GM21447 (cell line): ENCODE data around the gene NFX1.

Experiments used
- ATAC-seq: cut with Tn5 transposase; IDR thresholded peaks from one replicate; pipeline ENCODE4 v1.9.1; 2021; ENCODE audit not compliant: unreplicated experiment

NFX1 gene

GRCh38 chr9:33265211-33265865, 25.0 kb upstream of the NFX1 start:
- no peak for ATAC-seq

- ATAC-seq, result no peak
Observed at GRCh38 chr9:33267151-33267767, 23.1 kb upstream of the NFX1 start.

- ATAC-seq, result no peak
Observed at GRCh38 chr9:33270146-33270545, 20.2 kb upstream of the NFX1 start.

- ATAC-seq, result no peak
Observed at GRCh38 chr9:33272061-33272460, 18.3 kb upstream of the NFX1 start.

- no peak for ATAC-seq
Observed at GRCh38 chr9:33273266-33273971, 16.9 kb upstream of the NFX1 start.

GRCh38 chr9:33273972-33274328, 16.4 kb upstream of the NFX1 start:
- no peak for ATAC-seq

- no peak for ATAC-seq
Observed at GRCh38 chr9:33277484-33277883, 12.8 kb upstream of the NFX1 start.

GRCh38 chr9:33285502-33285901, 4.8 kb upstream of the NFX1 start:
- ATAC-seq, result no peak

- ATAC-seq, result no peak
Observed at GRCh38 chr9:33287087-33287490, 3.2 kb upstream of the NFX1 start.

GRCh38 chr9:33288235-33288634, 2.1 kb upstream of the NFX1 start:
- ATAC-seq, result no peak

GRCh38 chr9:33288828-33289483, 1.4 kb upstream of the NFX1 start:
- no peak for ATAC-seq

GRCh38 chr9:33289496-33289895, 820 bp upstream of the NFX1 start:
- ATAC-seq, result no peak

- peak; percentile 29 for ATAC-seq
Observed at GRCh38 chr9:33289936-33290246, 425 bp upstream of the NFX1 start.

GRCh38 chr9:33291031-33291397, 698 bp downstream of the NFX1 start:
- ATAC-seq, result no peak

- no peak for ATAC-seq
Observed at GRCh38 chr9:33291901-33292300, 1.6 kb downstream of the NFX1 start.

- ATAC-seq, result no peak
Observed at GRCh38 chr9:33293782-33294181, 3.5 kb downstream of the NFX1 start.

GRCh38 chr9:33294670-33295432, 4.5 kb downstream of the NFX1 start:
- no peak for ATAC-seq

GRCh38 chr9:33295571-33295970, 5.3 kb downstream of the NFX1 start:
- peak; percentile 42 for ATAC-seq

- peak; percentile 90 for ATAC-seq
Observed at GRCh38 chr9:33297432-33297831, 7.1 kb downstream of the NFX1 start.

- no peak for ATAC-seq
Observed at GRCh38 chr9:33300546-33300945, 10.2 kb downstream of the NFX1 start.

- no peak for ATAC-seq
Observed at GRCh38 chr9:33304362-33304761, 14.0 kb downstream of the NFX1 start.
